HepG2 (cell line): ENCODE measurements around the gene KNG1. TPM values are rescaled to one million over a fixed set of nuclear protein-coding genes. Genes with fewer than 3 reads are reported as not detected.
A peak's percentile ranks its signal among the peaks of the same experiment; 100 is the strongest.

Experiments
- ARID3A ChIP-seq: IDR thresholded peaks from 2 replicates; pipeline ENCODE4 v1.6.1; 2012; ENCODE audit warnings: low read depth, low read length, improper control_type of control experiment
- DMAP1 ChIP-seq: IDR thresholded peaks from 2 replicates; pipeline ENCODE4 v1.6.1; 2016
- EP300 ChIP-seq, 3 experiments: sonication (generic) in 1 of 3; formaldehyde crosslinking in 1 of 3; IDR thresholded peaks; 2 replicates each; pipeline versions ENCODE4 v1.5.1 to v1.6.1; 2011 to 2020; ENCODE audit warnings: low read depth in 2 of 3, low read length in 2 of 3, borderline replicate concordance in 1 of 3, improper control_type of control experiment in 1 of 3, mild to moderate bottlenecking in 1 of 3, missing genetic modification reagents in 1 of 3, moderate library complexity in 1 of 3
- ETV6 ChIP-seq: sonication (generic); formaldehyde crosslinking; conservative IDR thresholded peaks from 2 replicates; pipeline ENCODE4 v1.4.0; 2020; ENCODE audit warnings: missing genetic modification reagents
- HMG20A ChIP-seq: IDR thresholded peaks from 2 replicates; pipeline ENCODE4 v1.6.1; 2016; ENCODE audit warnings: borderline replicate concordance
- KLF13 ChIP-seq: sonication (generic); formaldehyde crosslinking; IDR thresholded peaks from 2 replicates; pipeline ENCODE4 v1.4.0; 2020; ENCODE audit warnings: mild to moderate bottlenecking, missing genetic modification reagents
- KMT2B ChIP-seq: IDR thresholded peaks from 2 replicates; pipeline ENCODE4 v1.6.1; 2016; ENCODE audit warnings: missing genetic modification reagents, missing compliant biosample characterization
- NFE2L1 ChIP-seq: sonication (generic); formaldehyde crosslinking; IDR thresholded peaks from 2 replicates; pipeline ENCODE4 v1.4.0; 2020; ENCODE audit warnings: missing genetic modification reagents, mild to moderate bottlenecking, borderline replicate concordance
- NR2F6 ChIP-seq, 2 experiments: IDR thresholded peaks; 2 replicates each; pipeline ENCODE4 v1.6.1; 2016; ENCODE audit warnings: antibody characterized with exemption in 1 of 2, mild to moderate bottlenecking in 1 of 2
- RAD21 ChIP-seq: fragments of 450-650 bp; formaldehyde crosslinking; IDR thresholded peaks from 2 replicates; pipeline ENCODE4 v1.5.0; 2020; ENCODE audit warnings: mild to moderate bottlenecking
- SIX1 ChIP-seq: sonication (generic); formaldehyde crosslinking; IDR thresholded peaks from 2 replicates; pipeline ENCODE4 v1.4.0; 2020; ENCODE audit warnings: missing genetic modification reagents, borderline replicate concordance
- SOX6 ChIP-seq, 2 experiments: fragments of 450-650 bp in 1 of 2; sonication (generic) in 1 of 2; formaldehyde crosslinking in 1 of 2; IDR thresholded peaks; 2 replicates each; pipeline versions ENCODE4 v1.4.0 to v1.6.1; 2017 to 2020; ENCODE audit warnings: antibody characterized with exemption in 1 of 2, mild to moderate bottlenecking in 1 of 2, missing genetic modification reagents in 1 of 2
- THRA ChIP-seq: sonication (generic); formaldehyde crosslinking; IDR thresholded peaks from 2 replicates; pipeline ENCODE4 v1.4.0; 2020; ENCODE audit warnings: missing genetic modification reagents, borderline replicate concordance
- ZNF142 ChIP-seq: sonication (generic); formaldehyde crosslinking; IDR thresholded peaks from 2 replicates; pipeline ENCODE4 v1.4.0; 2020; ENCODE audit warnings: missing genetic modification reagents
- ZNF251 ChIP-seq: sonication (generic); formaldehyde crosslinking; IDR thresholded peaks from 2 replicates; pipeline ENCODE4 v1.9.0; 2021; ENCODE audit warnings: mild to moderate bottlenecking, missing genetic modification reagents
- ZNF253 ChIP-seq: sonication (generic); formaldehyde crosslinking; IDR thresholded peaks from 2 replicates; pipeline ENCODE4 v1.8.0; 2022; ENCODE audit warnings: mild to moderate bottlenecking, missing genetic modification reagents, borderline replicate concordance
- ZNF354B ChIP-seq: sonication (generic); formaldehyde crosslinking; IDR thresholded peaks from 2 replicates; pipeline ENCODE4 v1.8.0; 2022; ENCODE audit warnings: mild to moderate bottlenecking, missing genetic modification reagents
- ZNF414 ChIP-seq: sonication (generic); formaldehyde crosslinking; IDR thresholded peaks from 2 replicates; pipeline ENCODE4 v1.5.0; 2020; ENCODE audit warnings: missing genetic modification reagents
- ZNF781 ChIP-seq: sonication (generic); formaldehyde crosslinking; IDR thresholded peaks from 2 replicates; pipeline ENCODE4 v1.5.1; 2020; ENCODE audit warnings: borderline replicate concordance, mild to moderate bottlenecking, missing genetic modification reagents; ENCODE audit errors: not compliant biosample characterization
- polyA plus RNA-seq, 8 experiments: library from polyadenylated mRNA; depleted of rRNA in 3 of 8; stranded (reverse) in 7 of 8; unstranded in 1 of 8; fragments of >200 nt; fragmentation: Illumina TruSeq in 4 of 8; extraction: Trizol in 4 of 8; gene quantifications; 2 replicates each; pipeline versions ENCODE4 v1.2.1 to v1.2.3, GENCODE V29; 2011 to 2016; ENCODE audit warnings: low read depth in 4 of 8, missing spikeins in 1 of 8, mixed read lengths in 1 of 8; ENCODE audit not compliant: insufficient read depth in 1 of 8
- total RNA-seq, 5 experiments: library from RNA; depleted of rRNA; stranded (reverse); fragments of >200 nt; fragmentation: Illumina TruSeq; extraction: Trizol; gene quantifications; 2 replicates each; pipeline ENCODE4 v1.2.3, GENCODE V29; 2016; ENCODE audit warnings: low read depth in 1 of 5

The KNG1 gene
- total and polyA plus RNA-seq, 2 of the 13 experiments (the other 11 are each of a cell fraction or from before 2014, with no cell fraction given), result 6.5 to 7.0 TPM

- TF ChIP-seq ZNF354B (no peak), DMAP1 (CRISPR knock-in tag) (peak; percentile 37; the same call in 1 of the 2 replicates), HMG20A (CRISPR knock-in tag) (peak; percentile 88; the same call in 1 of the 2 replicates), RAD21 (CRISPR knock-in tag) (no peak), KLF13 (CRISPR knock-in tag) (no peak), ZNF781 (CRISPR knock-in tag) (no peak), NR2F6 (IDR thresholded peaks at IDR 0.05) (peak; percentile 53), NR2F6 (CRISPR knock-in tag; IDR thresholded peaks at IDR 0.05) (peak; percentile 65), ZNF251 (no peak), ARID3A (peak; percentile 94), SOX6 (IDR thresholded peaks at IDR 0.05) (no peak), SOX6 (CRISPR knock-in tag; IDR thresholded peaks at IDR 0.05) (peak; percentile 2; the same call in 1 of the 2 replicates), SIX1 (CRISPR knock-in tag) (no peak), ZNF253 (no peak), ZNF142 (CRISPR knock-in tag) (no peak), ZNF414 (CRISPR knock-in tag) (no peak), NFE2L1 (CRISPR knock-in tag) (no peak), THRA (CRISPR knock-in tag) (no peak; the same call in 1 of the 2 replicates), ETV6 (CRISPR knock-in tag) (no peak), EP300 (IDR thresholded peaks at IDR 0.05; ENCODE audit: low read depth in 2 of 2, low read length in 2 of 2) (peak in 1 of 2 experiments; percentile 84; a peak in 2 of 4 replicates), EP300 (CRISPR knock-in tag; IDR thresholded peaks at IDR 0.05; ENCODE audit: borderline replicate concordance) (no peak), KMT2B (no peak; the same call in 1 of the 2 replicates)
Measured at GRCh38 chr3:186742618-186743380, 25.6 kb downstream of the KNG1 start (continued).
